GM19463 (cell line): Measurements from ENCODE around the gene SRM.
A peak's percentile ranks its signal among the peaks of the same experiment; 100 is the strongest.
"Not testable (repeated sequence)": the region's sequence is repeated elsewhere in the genome, so short reads cannot be mapped to it uniquely, and the experiment has no call there.

ENCODE experiments used
- ATAC-seq: cut with Tn5 transposase; IDR thresholded peaks from one replicate; pipeline ENCODE4 v1.9.1; 2021; ENCODE audit warnings: mild to moderate bottlenecking, moderate library complexity; ENCODE audit not compliant: unreplicated experiment

SRM gene

DNA sequence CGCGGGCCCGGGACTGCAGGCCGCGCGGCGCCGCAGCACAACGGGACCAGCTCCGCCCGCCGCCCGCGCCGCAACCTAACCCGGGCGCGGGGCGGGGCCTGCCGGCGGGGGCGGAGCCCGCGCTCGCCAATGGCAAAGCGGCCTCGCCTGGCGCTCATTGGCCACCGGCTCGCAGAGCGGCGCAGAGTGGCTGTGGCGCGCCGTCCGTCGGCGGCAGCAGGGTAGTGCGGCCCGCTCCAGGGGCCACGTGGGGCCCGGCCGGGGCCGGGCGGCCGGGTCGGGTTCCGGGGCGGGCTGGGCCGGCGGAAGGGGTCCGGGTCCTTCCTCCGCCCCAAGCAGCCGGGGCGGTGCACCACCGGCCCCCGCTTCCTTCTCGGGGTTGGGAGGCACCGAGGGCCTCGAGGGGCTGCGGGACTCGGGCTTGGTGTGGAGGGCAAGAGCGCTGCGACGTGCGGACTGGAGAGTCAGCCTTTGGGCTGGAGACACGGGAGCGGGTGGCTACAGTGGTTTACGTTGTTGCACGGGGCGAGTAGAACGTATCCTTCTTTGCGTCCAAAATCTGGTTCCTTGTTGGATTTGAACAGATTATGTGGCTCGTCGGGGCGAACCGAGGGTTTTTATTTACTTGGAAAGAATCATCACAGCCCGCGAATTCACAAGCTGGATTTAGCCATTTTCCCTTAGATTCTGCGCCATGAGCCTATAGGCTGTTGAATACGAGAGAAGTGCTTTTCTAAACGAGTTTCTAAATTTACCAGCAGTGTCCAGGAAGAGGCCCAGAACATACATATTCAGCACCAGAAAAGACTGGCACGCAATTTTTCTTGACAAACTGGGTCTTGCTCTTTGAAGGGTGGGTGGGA, at the start of gene SRM:
Gene SRM, minus strand, starts transcription at position 51 of the 863 bp plus-strand sequence. CDS start 75 bp downstream, outside the sequence.
- ATAC-seq: peak; percentile 94

- no peak for ATAC-seq
These were observed 49.4 kb upstream of the SRM start for GRCh38 chr1:11109047-11109760.

DNA sequence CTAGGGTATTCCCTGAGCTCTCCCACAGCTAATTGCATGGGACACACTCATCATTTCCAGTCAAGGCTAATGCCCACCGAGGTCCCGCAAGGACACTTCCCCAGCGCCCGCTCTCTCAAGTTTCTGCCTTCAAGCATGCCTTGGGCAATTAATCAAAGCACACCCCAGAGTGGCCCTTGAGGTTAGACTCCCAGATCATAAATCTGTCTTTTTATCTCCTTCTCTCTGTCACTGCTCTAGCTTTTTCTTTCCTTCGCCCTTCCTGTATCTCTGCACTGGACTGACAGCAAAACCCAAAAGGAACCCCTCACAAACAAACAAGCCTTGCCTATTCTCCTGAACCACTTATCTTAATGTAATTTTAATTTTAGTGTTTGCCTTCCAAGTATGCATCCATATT, 47.8 kb upstream of the SRM start:
- ATAC-seq: no peak

- ATAC-seq: no peak
These were observed 45.8 kb upstream of the SRM start for GRCh38 chr1:11105586-11105985.

GRCh38 chr1:11101347-11101746, 41.5 kb upstream of the SRM start:
- no peak for ATAC-seq

GRCh38 chr1:11100806-11101205, 41.0 kb upstream of the SRM start:
- not testable (repeated sequence) for ATAC-seq

GRCh38 chr1:11100149-11100493, 40.3 kb upstream of the SRM start:
- ATAC-seq: no peak

DNA sequence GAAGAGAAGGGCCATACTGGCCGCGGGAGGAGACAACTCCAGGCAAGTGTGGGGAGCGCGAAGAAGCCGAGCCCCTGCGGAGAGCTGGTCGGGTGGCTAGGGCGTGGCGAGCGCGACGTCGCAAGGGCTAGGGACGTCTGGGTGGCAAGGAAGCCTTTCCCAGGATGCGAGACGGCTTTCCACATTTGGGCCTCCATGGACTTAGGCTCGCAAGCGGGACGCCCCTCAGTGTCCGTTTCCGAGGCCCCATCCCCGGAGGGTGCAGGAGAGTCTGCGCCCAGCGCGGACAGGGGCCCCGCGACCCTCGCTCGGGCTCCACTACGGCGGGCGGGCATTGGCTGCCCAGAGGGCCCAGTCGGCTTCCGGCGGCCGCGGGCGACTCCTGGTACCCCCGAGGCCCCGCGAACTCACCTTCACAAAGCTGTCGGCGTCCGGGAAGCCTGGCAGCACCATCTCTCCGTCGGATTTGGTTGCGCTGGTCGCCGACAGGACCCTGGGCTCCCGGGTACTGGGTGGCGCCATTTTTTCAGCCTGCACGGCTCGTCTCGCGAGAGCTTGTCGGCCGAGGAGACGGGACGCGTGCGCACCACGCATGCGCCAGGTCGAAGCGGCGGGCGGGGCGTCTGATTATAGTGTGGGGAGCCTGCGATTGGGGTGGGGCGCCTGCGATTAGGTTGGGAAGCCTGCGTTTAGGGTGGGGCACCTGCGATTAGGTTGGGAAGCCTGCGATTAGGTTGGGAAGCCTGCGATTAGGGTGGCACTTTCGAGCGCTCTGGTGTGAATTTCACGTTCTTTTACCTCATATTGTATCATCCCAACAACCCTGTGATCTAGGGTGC, 39.7 kb upstream of the SRM start, which contains the start of gene EXOSC10:
Gene EXOSC10, minus strand, starts transcription at position 560 of the 839 bp plus-strand sequence. Its CDS starts 38 bp downstream, at position 522.
- peak; percentile 91 for ATAC-seq

GRCh38 chr1:11098931-11099309, 39.1 kb upstream of the SRM start:
- ATAC-seq: no peak

DNA sequence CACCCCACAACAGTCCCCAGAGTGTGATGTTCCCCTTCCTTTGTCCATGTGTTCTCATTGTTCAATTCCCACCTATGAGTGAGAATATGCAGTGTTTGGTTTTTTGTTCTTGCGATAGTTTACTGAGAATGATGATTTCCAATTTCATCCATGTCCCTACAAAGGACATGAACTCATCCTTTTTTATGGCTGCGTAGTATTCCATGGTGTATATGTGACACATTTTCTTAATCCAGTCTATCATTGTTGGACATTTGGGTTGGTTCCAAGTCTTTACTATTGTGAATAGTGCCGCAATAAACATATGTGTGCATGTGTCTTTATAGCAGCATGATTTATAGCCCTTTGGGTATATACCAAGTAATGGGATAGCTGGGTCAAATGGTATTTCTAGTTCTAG, 24.0 kb upstream of the SRM start:
- ATAC-seq: not testable (repeated sequence)

GRCh38 chr1:11080931-11081330, 21.1 kb upstream of the SRM start:
- ATAC-seq: no peak

GRCh38 chr1:11078631-11079030, 18.8 kb upstream of the SRM start:
- ATAC-seq: no peak

DNA sequence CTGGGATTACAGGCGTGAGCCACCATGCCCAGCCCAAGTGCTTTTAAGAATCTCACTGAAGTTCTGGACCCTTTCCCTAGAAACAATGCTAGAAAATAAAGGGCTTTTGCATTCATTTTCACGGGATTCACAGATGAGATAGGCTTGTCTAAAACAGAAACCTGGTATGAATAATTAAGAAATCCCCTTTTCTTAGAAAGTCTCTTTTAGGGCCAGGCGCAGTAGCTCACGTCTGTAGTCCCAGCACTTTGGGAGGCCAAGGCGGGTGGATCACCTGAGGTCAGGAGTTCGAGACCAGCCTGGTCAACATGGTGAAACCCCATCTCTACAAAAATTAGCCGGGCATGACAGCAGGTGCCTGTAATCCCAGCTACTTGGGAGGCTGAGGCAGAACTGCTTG, 13.6 kb upstream of the SRM start:
- not testable (repeated sequence) for ATAC-seq

DNA sequence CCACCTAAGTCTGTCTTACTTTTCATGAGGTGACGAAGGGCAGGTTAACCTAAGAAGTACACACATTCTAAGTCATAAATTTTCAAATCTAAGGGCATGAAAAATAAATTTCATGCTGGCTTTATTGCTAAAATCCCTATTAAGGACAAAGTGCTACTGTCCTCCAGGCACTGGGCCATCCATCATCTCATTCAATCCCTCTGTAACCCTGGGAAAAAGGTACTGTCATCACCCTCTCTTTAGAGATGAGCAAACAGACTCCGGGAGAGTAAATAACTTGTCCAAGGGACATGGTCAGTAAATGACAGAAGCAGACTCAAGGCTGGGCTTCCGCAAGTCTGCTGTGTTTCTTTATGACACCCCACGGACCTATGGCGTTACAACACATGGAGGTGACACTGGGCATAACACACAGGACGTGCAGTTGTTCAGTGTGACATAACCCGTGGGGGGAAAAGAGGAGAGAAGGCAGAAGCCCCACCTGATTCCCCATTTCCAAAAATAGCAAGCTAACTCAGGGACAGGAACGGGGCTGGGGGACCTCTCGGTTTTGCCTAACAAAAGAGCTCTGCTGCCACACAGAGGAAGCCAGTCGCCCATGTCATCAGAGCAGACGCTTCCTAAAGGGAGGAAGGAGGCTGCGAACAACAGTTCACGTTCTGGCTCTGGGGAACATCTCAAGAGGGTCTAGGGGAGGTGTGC, 12.5 kb upstream of the SRM start:
- no peak for ATAC-seq

GRCh38 chr1:11071463-11072215, 11.8 kb upstream of the SRM start:
- no peak for ATAC-seq

GRCh38 chr1:11070876-11071275, 11.1 kb upstream of the SRM start:
- ATAC-seq: no peak

DNA sequence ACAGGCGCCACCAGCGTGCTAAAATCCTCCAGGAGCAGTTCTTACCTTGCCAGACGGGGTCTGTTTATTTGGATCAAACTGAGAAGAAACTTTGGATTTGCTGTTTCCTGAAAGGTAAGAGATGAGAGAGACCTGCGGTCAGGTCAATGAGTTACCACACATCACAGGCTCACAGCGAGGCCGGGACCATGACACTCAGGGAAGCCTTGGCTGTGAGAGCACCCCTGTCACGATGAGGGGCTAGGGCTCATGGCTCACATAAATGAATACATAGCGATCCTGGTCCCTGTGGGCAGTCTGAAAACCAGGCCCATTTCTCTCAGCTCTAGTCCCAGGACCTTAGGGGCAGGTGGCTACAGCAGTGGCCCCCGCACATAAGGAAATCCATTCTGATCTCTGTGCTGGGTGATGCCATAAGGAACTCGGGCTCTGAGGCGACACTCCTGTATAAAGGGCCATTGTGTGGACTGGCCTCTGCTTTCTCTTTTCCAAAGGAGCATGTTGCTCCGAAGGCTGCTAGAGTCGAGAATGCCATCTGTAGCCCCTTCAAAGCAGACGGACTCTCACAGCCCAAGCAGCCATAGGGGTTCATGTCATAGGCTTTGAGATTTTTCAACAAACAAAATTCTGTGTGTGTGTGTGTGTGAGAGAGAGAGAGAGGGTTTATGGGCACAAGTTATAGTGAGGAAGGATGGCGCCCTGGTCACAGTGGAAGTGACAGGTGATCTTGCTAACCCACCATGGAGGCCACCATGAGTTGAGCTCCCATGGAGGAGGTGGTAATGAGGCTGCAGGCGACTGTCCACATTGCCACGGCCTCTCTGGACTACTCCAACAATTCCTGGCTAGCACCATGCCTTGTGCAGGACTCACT, 9.0 kb upstream of the SRM start:
- ATAC-seq: no peak

DNA sequence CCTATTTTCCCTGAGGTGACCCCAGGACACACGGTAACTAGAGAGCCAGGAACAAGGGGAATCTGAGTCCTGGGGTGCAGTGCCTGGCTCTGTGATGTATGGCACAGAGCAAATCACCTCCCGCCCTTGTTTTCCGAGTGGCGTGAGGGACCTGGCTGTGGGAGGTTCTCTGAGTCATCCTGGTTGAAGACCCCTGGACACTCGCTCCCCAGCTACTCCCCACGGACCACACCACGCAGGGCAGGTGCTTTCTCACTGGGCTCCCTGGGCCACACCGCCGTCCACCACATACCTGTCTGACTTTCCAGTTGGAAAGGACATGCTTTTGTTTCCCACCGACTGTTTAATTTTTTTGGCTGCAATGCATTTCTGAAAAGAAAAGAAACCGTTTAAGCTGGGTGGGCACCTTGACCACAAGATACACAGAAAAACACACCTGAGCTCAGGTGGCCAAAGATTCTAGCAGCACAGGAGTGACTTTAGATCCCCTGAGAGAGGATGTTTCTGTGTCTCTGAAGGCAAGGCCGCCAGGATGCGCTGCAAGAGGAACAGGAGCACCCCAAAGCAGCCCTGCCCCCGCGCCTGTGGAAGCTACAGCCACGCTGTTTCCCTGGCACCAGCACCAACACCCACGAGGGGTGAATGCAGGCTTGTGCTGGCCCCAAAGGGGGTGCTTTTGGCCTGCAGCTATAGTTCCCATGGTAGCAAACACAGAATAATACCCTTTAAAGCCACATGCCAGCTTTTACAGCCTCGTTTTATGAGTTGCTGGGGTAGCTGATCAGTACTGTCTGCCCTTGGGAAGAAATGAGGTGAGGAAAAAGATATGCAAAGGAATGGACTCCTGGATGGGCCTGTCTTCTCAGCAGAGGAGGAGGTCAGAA, 8.1 kb upstream of the SRM start:
- no peak for ATAC-seq
